Panc1 (cell line): ENCODE measurements around the gene TRIM29. TPM values are rescaled to one million over a fixed set of nuclear protein-coding genes. Genes with fewer than 3 reads are reported as not detected.

Source experiments
- ATAC-seq: fragments of 200-7000 bp; cut with Tn5 transposase; 2 replicates; pipeline ENCODE4 v1.9.1; 2020; ENCODE audit warnings: mild to moderate bottlenecking, moderate library complexity
- BruUV-seq: library from RNA; stranded (reverse); fragments of 400-500 nt; replicated peaks from 2 replicates; lab custom pipeline; 2021; lab: Mats Ljungman, UMichigan
- CTCF ChIA-PET: fragments of 300-600 bp; sonication (Branson Sonifier 250); formaldehyde crosslinking; loops from one replicate; lab custom pipeline; 2022; ENCODE audit warnings: antibody characterized with exemption; lab: Charles Lee
- POLR2A ChIA-PET: fragments of 300-600 bp; sonication (Branson Sonifier 250); formaldehyde crosslinking; loops from one replicate; lab custom pipeline; 2022; ENCODE audit warnings: antibody characterized with exemption; lab: Charles Lee
- DNase-seq: peaks from one replicate; pipeline ENCODE4 v3.0.0-alpha.2; 2010; ENCODE audit warnings: low read depth, low spot score
- H3K27ac ChIP-seq: 2 replicates; pipeline ENCODE4 v1.5.1; 2011; ENCODE audit warnings: mild to moderate bottlenecking, low read length, inconsistent platforms
- H3K27me3 ChIP-seq: fragments of 200-500 bp; sonication (Bioruptor generic); 2 replicates; pipeline ENCODE4 v1.6.0; 2014; ENCODE audit warnings: low read length, inconsistent platforms; ENCODE audit not compliant: control insufficient read depth, insufficient read depth
- H3K36me3 ChIP-seq: fragments of 200-500 bp; sonication (Bioruptor generic); 2 replicates; pipeline ENCODE4 v1.5.1; 2014; ENCODE audit warnings: inconsistent platforms, mild to moderate bottlenecking, low read length, moderate library complexity; ENCODE audit not compliant: control insufficient read depth, insufficient read depth
- H3K4me1 ChIP-seq: 2 replicates; pipeline ENCODE4 v1.5.1; 2011; ENCODE audit warnings: inconsistent platforms, mild to moderate bottlenecking, low read length, moderate library complexity; ENCODE audit not compliant: control insufficient read depth, insufficient read depth
- H3K4me3 ChIP-seq, 2 experiments: 2 replicates each; pipeline ENCODE4 v1.5.1; 2011 to 2012; ENCODE audit warnings: low read depth in 2 of 2, low read length in 2 of 2, mild to moderate bottlenecking in 2 of 2, inconsistent platforms in 1 of 2, moderate library complexity in 1 of 2
- H3K9me3 ChIP-seq: fragments of 200-500 bp; sonication (Bioruptor generic); 2 replicates; pipeline ENCODE4 v1.5.1; 2014; ENCODE audit warnings: low read depth, mild to moderate bottlenecking, inconsistent platforms, low read length, moderate library complexity; ENCODE audit not compliant: control insufficient read depth, insufficient read depth
- POLR2AphosphoS5 ChIP-seq: IDR thresholded peaks from 2 replicates; pipeline ENCODE4 v1.6.1; 2012; ENCODE audit warnings: mild to moderate bottlenecking, low read depth, low read length, moderate library complexity
- SIN3A ChIP-seq: IDR thresholded peaks from 2 replicates; pipeline ENCODE4 v1.6.1; 2012; ENCODE audit warnings: low read depth, mild to moderate bottlenecking, low read length, moderate library complexity, borderline replicate concordance; ENCODE audit not compliant: insufficient read depth
- TCF7L2 ChIP-seq: IDR thresholded peaks from 2 replicates; pipeline ENCODE4 v1.6.1; 2011; ENCODE audit warnings: mild to moderate bottlenecking, low read depth, low read length, inconsistent platforms
- in situ Hi-C: cut with HindIII; loops from 2 replicates; pipeline ENCODE4 v1.10.0; 2016; ENCODE audit warnings: low sequenced_read_pairs, low pct_unique_long_range_greater_than_20kb
- intact Hi-C: fragments of 100-400 bp; cut with micrococcal nuclease; formaldehyde crosslinking; loops from one replicate; pipeline ENCODE4 v1.10.0; 2022; ENCODE audit not compliant: unreplicated experiment
- total RNA-seq: library from RNA; stranded (reverse); gene quantifications from one replicate; pipeline ENCODE4 v1.2.1, GENCODE V29; 2021; ENCODE audit not compliant: unreplicated experiment
- TF ChIP-seq, protein P1 (sequence below): fragments of 450-650 bp; IDR thresholded peaks from 2 replicates; pipeline ENCODE4 v1.5.1; 2017; ENCODE audit warnings: mild to moderate bottlenecking
- TF ChIP-seq, protein P2 (sequence below), 2 experiments: IDR thresholded peaks; 2 replicates each; pipeline ENCODE4 v1.6.1; 2011 to 2012; ENCODE audit warnings: low read depth in 2 of 2, control low read depth in 1 of 2, low read length in 1 of 2, mild to moderate bottlenecking in 1 of 2, moderate library complexity in 1 of 2; ENCODE audit not compliant: insufficient read depth in 1 of 2

TRIM29 gene
- total RNA-seq, 1 experiment from 2014 or later, result 0.64 TPM

DNA sequence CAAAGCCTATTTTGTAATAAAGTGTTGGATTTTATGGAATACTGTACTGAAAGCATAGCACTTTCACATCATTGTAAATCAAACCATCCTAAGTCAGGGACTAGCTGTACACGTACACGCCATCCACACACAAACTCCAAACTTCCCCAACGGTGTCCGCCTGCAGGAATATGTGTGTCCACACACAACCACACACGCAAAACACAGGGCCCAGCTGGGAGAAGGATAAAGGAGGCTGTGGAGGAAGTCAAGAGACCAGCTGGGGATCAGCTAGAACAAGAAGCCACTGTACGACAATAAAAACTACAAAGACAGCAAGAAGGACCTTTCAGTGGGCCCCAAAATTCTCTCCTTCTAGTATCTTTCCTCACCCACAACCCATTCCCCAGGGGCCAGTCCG lies 1.6 kb downstream of the TRIM29 start:
- in situ Hi-C loops, result no loop called here
- TF ChIP-seq TCF7L2 (no peak), POLR2AphosphoS5 (no peak), SIN3A (no peak)
- TF ChIP-seq, protein P1, sequence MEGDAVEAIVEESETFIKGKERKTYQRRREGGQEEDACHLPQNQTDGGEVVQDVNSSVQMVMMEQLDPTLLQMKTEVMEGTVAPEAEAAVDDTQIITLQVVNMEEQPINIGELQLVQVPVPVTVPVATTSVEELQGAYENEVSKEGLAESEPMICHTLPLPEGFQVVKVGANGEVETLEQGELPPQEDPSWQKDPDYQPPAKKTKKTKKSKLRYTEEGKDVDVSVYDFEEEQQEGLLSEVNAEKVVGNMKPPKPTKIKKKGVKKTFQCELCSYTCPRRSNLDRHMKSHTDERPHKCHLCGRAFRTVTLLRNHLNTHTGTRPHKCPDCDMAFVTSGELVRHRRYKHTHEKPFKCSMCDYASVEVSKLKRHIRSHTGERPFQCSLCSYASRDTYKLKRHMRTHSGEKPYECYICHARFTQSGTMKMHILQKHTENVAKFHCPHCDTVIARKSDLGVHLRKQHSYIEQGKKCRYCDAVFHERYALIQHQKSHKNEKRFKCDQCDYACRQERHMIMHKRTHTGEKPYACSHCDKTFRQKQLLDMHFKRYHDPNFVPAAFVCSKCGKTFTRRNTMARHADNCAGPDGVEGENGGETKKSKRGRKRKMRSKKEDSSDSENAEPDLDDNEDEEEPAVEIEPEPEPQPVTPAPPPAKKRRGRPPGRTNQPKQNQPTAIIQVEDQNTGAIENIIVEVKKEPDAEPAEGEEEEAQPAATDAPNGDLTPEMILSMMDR, result no peak
- TF ChIP-seq, protein P2, sequence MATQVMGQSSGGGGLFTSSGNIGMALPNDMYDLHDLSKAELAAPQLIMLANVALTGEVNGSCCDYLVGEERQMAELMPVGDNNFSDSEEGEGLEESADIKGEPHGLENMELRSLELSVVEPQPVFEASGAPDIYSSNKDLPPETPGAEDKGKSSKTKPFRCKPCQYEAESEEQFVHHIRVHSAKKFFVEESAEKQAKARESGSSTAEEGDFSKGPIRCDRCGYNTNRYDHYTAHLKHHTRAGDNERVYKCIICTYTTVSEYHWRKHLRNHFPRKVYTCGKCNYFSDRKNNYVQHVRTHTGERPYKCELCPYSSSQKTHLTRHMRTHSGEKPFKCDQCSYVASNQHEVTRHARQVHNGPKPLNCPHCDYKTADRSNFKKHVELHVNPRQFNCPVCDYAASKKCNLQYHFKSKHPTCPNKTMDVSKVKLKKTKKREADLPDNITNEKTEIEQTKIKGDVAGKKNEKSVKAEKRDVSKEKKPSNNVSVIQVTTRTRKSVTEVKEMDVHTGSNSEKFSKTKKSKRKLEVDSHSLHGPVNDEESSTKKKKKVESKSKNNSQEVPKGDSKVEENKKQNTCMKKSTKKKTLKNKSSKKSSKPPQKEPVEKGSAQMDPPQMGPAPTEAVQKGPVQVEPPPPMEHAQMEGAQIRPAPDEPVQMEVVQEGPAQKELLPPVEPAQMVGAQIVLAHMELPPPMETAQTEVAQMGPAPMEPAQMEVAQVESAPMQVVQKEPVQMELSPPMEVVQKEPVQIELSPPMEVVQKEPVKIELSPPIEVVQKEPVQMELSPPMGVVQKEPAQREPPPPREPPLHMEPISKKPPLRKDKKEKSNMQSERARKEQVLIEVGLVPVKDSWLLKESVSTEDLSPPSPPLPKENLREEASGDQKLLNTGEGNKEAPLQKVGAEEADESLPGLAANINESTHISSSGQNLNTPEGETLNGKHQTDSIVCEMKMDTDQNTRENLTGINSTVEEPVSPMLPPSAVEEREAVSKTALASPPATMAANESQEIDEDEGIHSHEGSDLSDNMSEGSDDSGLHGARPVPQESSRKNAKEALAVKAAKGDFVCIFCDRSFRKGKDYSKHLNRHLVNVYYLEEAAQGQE (IDR thresholded peaks at IDR 0.05; ENCODE audit: insufficient read depth in 1 of 2, low read depth in 2 of 2, low read length in 1 of 2), result no peak
- no peaks in the 10 kb centered on the region for H3K9me3 ChIP-seq
- intact Hi-C loops, result no loop called here
- DNase-seq, result no peak
- no peaks in the 10 kb centered on the region for H3K36me3 ChIP-seq
- POLR2A ChIA-PET, result no interaction called here
- ATAC-seq, result no peak
- H3K27ac ChIP-seq, result no peak overlapping the region
- CTCF ChIA-PET, result no interaction called here
- no peaks in the 10 kb centered on the region for H3K4me1 ChIP-seq
- no TSS peak for BruUV-seq
- no peak overlapping the region for H3K4me3 ChIP-seq
- peaks cover 16% of the 10 kb centered on the region for H3K27me3 ChIP-seq

DNA sequence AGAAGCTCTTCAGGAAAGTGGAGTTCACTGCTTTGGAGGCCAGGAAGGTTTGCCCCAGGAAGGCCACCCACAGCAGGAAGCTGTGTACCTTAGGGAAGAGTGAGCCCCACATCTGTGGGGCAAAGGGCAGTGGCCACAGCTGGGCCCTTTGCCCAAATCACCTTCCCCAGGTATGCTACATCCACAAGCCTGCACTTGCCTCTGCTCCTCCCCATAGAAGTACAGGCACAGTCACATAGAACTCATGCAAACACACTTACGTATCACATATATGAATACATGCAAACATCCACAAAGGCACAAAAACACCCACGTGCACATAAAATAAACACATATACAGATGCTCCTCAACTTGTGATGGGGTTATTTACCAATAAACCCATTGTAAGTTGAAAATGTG lies 2.1 kb downstream of the TRIM29 start:
- Histone ChIP-seq H3K27ac (no peak overlapping the region), H3K9me3 (no peaks in the 10 kb centered on the region), H3K36me3 (no peaks in the 10 kb centered on the region), H3K4me3 (no peak overlapping the region), H3K27me3 (peaks cover 16% of the 10 kb centered on the region), H3K4me1 (no peaks in the 10 kb centered on the region)
- CTCF ChIA-PET, result no interaction called here
- intact Hi-C loops (no loop called here), in situ Hi-C loops (no loop called here)
- TF ChIP-seq, protein P2 (IDR thresholded peaks at IDR 0.05; ENCODE audit: insufficient read depth in 1 of 2, low read depth in 2 of 2, low read length in 1 of 2), result no peak
- TF ChIP-seq POLR2AphosphoS5 (no peak), SIN3A (no peak), TCF7L2 (no peak)
- TF ChIP-seq, protein P1, result no peak
- no TSS peak for BruUV-seq
- DNase-seq, result no peak
- no peak for ATAC-seq
- POLR2A ChIA-PET, result no interaction called here
